Measurements from ENCODE around the gene KAZN.

The KAZN gene

GRCh38 chr1:14655385-14655784 lies 56.9 kb downstream of the KAZN start:
- no peak for TF ChIP-seq FOXK2 (IDR thresholded peaks at IDR 0.05)
- no peak for TF ChIP-seq SUZ12 (IDR thresholded peaks at IDR 0.05)
- TF ChIP-seq, protein P1, sequence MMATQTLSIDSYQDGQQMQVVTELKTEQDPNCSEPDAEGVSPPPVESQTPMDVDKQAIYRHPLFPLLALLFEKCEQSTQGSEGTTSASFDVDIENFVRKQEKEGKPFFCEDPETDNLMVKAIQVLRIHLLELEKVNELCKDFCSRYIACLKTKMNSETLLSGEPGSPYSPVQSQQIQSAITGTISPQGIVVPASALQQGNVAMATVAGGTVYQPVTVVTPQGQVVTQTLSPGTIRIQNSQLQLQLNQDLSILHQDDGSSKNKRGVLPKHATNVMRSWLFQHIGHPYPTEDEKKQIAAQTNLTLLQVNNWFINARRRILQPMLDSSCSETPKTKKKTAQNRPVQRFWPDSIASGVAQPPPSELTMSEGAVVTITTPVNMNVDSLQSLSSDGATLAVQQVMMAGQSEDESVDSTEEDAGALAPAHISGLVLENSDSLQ (IDR thresholded peaks at IDR 0.05) = no peak
- no peak for TF ChIP-seq FOXA1 (IDR thresholded peaks at IDR 0.05)
- no peak for TF ChIP-seq FOXM1 (IDR thresholded peaks at IDR 0.05; ENCODE audit: borderline replicate concordance)
- TF ChIP-seq ZNF384 (IDR thresholded peaks at IDR 0.05) = no peak
- TF ChIP-seq TARDBP (IDR thresholded peaks at IDR 0.05) = no peak
- no peak for TF ChIP-seq LEF1 (IDR thresholded peaks at IDR 0.05; ENCODE audit: borderline replicate concordance)
- TF ChIP-seq ELF4 (IDR thresholded peaks at IDR 0.05) = no peak
- no peak for TF ChIP-seq ARNT (IDR thresholded peaks at IDR 0.05)
- TF ChIP-seq SP1 (IDR thresholded peaks at IDR 0.05) = no peak
- TF ChIP-seq L3MBTL2 (conservative IDR thresholded peaks at IDR 0.05) = no peak
- no peak for TF ChIP-seq NFRKB (IDR thresholded peaks at IDR 0.05)
- TF ChIP-seq HDGF (IDR thresholded peaks at IDR 0.05; ENCODE audit: borderline replicate concordance) = no peak
- TF ChIP-seq BHLHE40 (IDR thresholded peaks at IDR 0.05; ENCODE audit: borderline replicate concordance) = no peak
- DNase-seq (ENCODE audit: extremely low spot score) = no peak
- CTCF ChIA-PET = interaction anchor here (1.0 kb wide), 1 partner anchor 47 kb away, joined by 3 read pairs; no protein-coding TSS in a partner anchor
- POLR2A ChIA-PET = no interaction called here

DNA sequence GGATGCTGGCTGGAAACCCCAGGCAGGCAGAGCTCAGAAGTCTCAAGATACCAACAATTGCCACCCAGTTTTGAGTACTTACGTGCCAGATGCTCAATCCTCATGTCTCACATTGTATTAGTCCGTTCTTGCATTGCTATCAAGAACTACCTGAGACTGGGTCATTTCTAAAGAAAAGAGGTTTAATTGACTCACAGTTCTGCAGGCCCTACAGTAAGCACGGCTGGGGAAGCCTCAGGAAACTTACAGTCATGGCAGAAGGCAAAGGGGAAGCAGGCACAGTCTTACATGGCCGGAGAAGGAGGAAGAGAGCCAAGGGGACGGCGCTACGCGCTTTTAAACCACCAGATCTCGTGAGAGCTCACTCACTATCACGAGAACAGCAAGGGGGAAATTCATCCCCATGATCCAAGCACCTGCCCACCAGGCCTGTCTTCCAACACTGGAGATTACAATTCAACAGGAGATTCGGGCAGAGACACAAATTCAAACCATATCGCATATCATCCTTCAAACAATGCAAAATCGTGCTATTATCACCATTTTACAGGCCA lies 58.0 kb downstream of the KAZN start:
- CTCF ChIA-PET = interaction anchor here (1.0 kb wide), 1 partner anchor 48 kb away, joined by 3 read pairs; no protein-coding TSS in a partner anchor
- POLR2A ChIA-PET = no interaction called here

GRCh38 chr1:14658642-14659041 lies 60.2 kb downstream of the KAZN start:
- ChIA-PET POLR2A (no interaction called here), CTCF (no interaction called here)
- TF ChIP-seq FOXM1 (IDR thresholded peaks at IDR 0.05; ENCODE audit: borderline replicate concordance) = no peak
- no peak for TF ChIP-seq SP1 (IDR thresholded peaks at IDR 0.05)
- TF ChIP-seq HDGF (IDR thresholded peaks at IDR 0.05; ENCODE audit: borderline replicate concordance) = no peak
- no peak for TF ChIP-seq FOXK2 (IDR thresholded peaks at IDR 0.05)
- no peak for TF ChIP-seq LEF1 (IDR thresholded peaks at IDR 0.05; ENCODE audit: borderline replicate concordance)
- no peak for TF ChIP-seq L3MBTL2 (conservative IDR thresholded peaks at IDR 0.05)
- no peak for TF ChIP-seq NFRKB (IDR thresholded peaks at IDR 0.05)
- TF ChIP-seq FOXA1 (IDR thresholded peaks at IDR 0.05) = no peak
- no peak for TF ChIP-seq ARNT (IDR thresholded peaks at IDR 0.05)
- no peak for TF ChIP-seq SUZ12 (IDR thresholded peaks at IDR 0.05)
- TF ChIP-seq TARDBP (IDR thresholded peaks at IDR 0.05) = no peak
- no peak for TF ChIP-seq CTBP1 (IDR thresholded peaks at IDR 0.05; ENCODE audit: borderline replicate concordance)
- TF ChIP-seq BHLHE40 (IDR thresholded peaks at IDR 0.05; ENCODE audit: borderline replicate concordance) = no peak
- no peak for DNase-seq (ENCODE audit: extremely low spot score)

More for the DNA sequence above, 58.0 kb downstream of the KAZN start:
- TF ChIP-seq FOXM1 (IDR thresholded peaks at IDR 0.05; ENCODE audit: borderline replicate concordance) (no peak), SP1 (IDR thresholded peaks at IDR 0.05) (no peak), NFRKB (IDR thresholded peaks at IDR 0.05) (no peak), CTBP1 (IDR thresholded peaks at IDR 0.05; ENCODE audit: borderline replicate concordance) (no peak), L3MBTL2 (conservative IDR thresholded peaks at IDR 0.05) (no peak), BHLHE40 (IDR thresholded peaks at IDR 0.05; ENCODE audit: borderline replicate concordance) (no peak), LEF1 (IDR thresholded peaks at IDR 0.05; ENCODE audit: borderline replicate concordance) (no peak), FOXK2 (IDR thresholded peaks at IDR 0.05) (no peak), HDGF (IDR thresholded peaks at IDR 0.05; ENCODE audit: borderline replicate concordance) (no peak), SUZ12 (IDR thresholded peaks at IDR 0.05) (no peak)
- TF ChIP-seq, protein P1 (IDR thresholded peaks at IDR 0.05) = no peak
- no peak for DNase-seq (ENCODE audit: extremely low spot score)

GRCh38 chr1:14659913-14660312 lies 61.4 kb downstream of the KAZN start:
- DNase-seq (ENCODE audit: extremely low spot score) = no peak
- ChIA-PET CTCF (no interaction called here), POLR2A (no interaction called here)
- TF ChIP-seq ZNF384 (IDR thresholded peaks at IDR 0.05) (no peak), ARNT (IDR thresholded peaks at IDR 0.05) (no peak), BHLHE40 (IDR thresholded peaks at IDR 0.05; ENCODE audit: borderline replicate concordance) (no peak), TARDBP (IDR thresholded peaks at IDR 0.05) (no peak), HDGF (IDR thresholded peaks at IDR 0.05; ENCODE audit: borderline replicate concordance) (no peak)

DNA sequence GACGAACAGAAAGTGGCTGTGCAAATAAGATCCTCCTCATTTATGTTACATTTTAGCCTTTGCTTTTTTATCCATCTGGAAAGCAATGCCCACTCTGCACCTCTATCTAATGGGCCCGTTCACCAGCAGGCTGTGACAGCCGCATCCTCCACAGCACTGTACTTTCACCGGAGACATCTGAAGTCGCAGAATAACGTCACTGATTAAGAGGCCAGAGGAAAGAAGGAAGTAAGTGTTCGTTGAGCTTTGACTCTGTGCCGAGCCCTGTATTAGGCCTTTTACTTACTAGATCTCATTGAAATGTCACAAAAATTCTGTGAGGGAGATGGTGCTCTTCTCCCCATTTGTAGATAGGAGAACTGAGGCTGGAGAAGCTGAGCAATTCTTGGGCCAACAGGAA lies 62.3 kb downstream of the KAZN start:
- ChIA-PET POLR2A (no interaction called here), CTCF (no interaction called here)
- TF ChIP-seq SP1 (IDR thresholded peaks at IDR 0.05) (no peak), FOXK2 (IDR thresholded peaks at IDR 0.05) (no peak), TARDBP (IDR thresholded peaks at IDR 0.05) (no peak), HDGF (IDR thresholded peaks at IDR 0.05; ENCODE audit: borderline replicate concordance) (no peak), CTBP1 (IDR thresholded peaks at IDR 0.05; ENCODE audit: borderline replicate concordance) (no peak), NFRKB (IDR thresholded peaks at IDR 0.05) (no peak), BHLHE40 (IDR thresholded peaks at IDR 0.05; ENCODE audit: borderline replicate concordance) (no peak), FOXA1 (IDR thresholded peaks at IDR 0.05) (no peak), ARNT (IDR thresholded peaks at IDR 0.05) (no peak), SUZ12 (IDR thresholded peaks at IDR 0.05) (no peak), ZNF384 (IDR thresholded peaks at IDR 0.05) (no peak), ELF4 (IDR thresholded peaks at IDR 0.05) (no peak), L3MBTL2 (conservative IDR thresholded peaks at IDR 0.05) (no peak), FOXM1 (IDR thresholded peaks at IDR 0.05; ENCODE audit: borderline replicate concordance) (no peak), LEF1 (IDR thresholded peaks at IDR 0.05; ENCODE audit: borderline replicate concordance) (no peak)
- TF ChIP-seq, protein P1 (IDR thresholded peaks at IDR 0.05) = no peak
- DNase-seq (ENCODE audit: extremely low spot score) = no peak

DNA sequence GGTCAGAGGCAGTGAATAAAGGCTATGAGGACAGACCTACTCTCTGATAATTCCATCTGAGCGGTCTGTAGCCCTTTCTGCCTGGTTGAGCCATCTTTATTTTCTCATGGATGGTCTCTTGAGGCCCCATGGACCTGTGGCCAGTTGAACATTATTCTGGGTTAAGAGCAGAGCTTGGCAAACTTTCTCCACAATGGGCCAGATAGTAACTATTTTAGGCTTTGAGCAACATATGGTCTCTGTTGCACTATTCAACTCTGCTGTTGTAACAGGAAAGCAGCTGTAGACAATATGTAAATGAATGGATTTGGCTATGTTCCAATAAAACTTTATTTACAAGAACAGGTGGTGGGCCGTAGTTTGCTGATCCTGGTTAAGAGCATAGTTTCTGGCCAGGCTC lies 62.7 kb downstream of the KAZN start:
- no peak for DNase-seq (ENCODE audit: extremely low spot score)
- ChIA-PET CTCF (no interaction called here), POLR2A (no interaction called here)
- TF ChIP-seq CTBP1 (IDR thresholded peaks at IDR 0.05; ENCODE audit: borderline replicate concordance) (no peak), BHLHE40 (IDR thresholded peaks at IDR 0.05; ENCODE audit: borderline replicate concordance) (no peak), FOXK2 (IDR thresholded peaks at IDR 0.05) (no peak), ARNT (IDR thresholded peaks at IDR 0.05) (no peak), HDGF (IDR thresholded peaks at IDR 0.05; ENCODE audit: borderline replicate concordance) (no peak), SP1 (IDR thresholded peaks at IDR 0.05) (no peak), FOXA1 (IDR thresholded peaks at IDR 0.05) (no peak), ELF4 (IDR thresholded peaks at IDR 0.05) (no peak), FOXM1 (IDR thresholded peaks at IDR 0.05; ENCODE audit: borderline replicate concordance) (no peak), SUZ12 (IDR thresholded peaks at IDR 0.05) (no peak), NFRKB (IDR thresholded peaks at IDR 0.05) (no peak), LEF1 (IDR thresholded peaks at IDR 0.05; ENCODE audit: borderline replicate concordance) (no peak), L3MBTL2 (conservative IDR thresholded peaks at IDR 0.05) (no peak)
- TF ChIP-seq, protein P1 (IDR thresholded peaks at IDR 0.05) = no peak

Data from HEK293T (cell line).